ENCODE results near the gene AK4. TPM values are rescaled to one million over a fixed set of nuclear protein-coding genes. Genes with fewer than 3 reads are reported as not detected.
"Not testable (repeated sequence)": the region's sequence is repeated elsewhere in the genome, so short reads cannot be mapped to it uniquely, and the experiment has no call there.

Gene AK4
- total RNA-seq, 1 donor from 2014 or later = 39.7 TPM

DNA sequence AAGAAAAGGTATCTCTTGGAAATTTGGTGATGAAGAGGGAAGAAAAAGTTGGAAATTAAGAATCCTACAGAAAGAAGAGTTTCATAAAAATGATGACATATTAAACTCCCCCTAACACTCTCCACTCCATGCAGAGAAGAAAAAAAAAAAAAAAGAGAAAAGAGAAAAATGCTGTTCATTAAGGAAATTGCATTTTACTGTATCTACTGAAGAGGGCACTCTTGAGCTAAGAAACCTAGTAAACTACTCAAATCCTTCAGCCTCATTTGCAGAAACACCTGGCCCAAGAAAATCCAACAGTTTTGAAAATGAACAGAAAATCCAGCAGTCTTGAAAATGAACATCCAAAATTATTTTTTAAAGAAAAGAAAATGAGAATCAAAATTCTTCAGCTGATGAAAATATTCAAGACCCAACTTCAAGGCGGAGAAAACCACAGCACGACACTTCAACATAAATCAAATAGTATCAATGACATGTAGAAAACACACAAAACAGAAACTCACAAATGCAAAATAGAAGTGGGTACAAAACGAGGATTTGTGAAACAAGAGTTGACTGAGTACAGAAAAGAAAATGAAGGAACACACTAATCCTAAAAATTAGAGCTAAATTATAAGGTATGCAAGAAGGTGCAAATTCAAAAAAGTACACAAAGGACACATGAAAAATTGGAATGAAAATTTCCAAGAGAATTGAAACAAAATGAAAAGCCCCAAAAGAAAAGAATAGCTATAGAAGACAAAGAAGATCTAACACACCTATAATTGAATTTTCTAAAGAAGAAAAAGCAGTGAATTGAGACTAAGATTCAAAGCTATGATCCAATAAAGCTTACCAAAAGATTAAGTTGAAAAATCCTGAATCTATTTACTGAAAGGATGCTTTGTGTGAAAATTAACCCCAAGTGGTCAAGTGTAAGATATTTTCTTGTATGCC is 88.1 kb downstream of the AK4 start:
- H3K27me3 Mint-ChIP-seq (ENCODE audit: unreplicated experiment) = no peaks in the 10 kb centered on the region
- no peaks in the 10 kb centered on the region for H3K36me3 Mint-ChIP-seq (ENCODE audit: low read depth, unreplicated experiment)
- no peak overlapping the region for H3K27ac Mint-ChIP-seq (ENCODE audit: unreplicated experiment)
- no peaks in the 10 kb centered on the region for H3K4me1 Mint-ChIP-seq (ENCODE audit: unreplicated experiment)
- no peaks in the 10 kb centered on the region for H3K9me3 Mint-ChIP-seq (ENCODE audit: unreplicated experiment)
- H3K4me3 Mint-ChIP-seq (ENCODE audit: unreplicated experiment) = no peak overlapping the region
- TF ChIP-seq, protein P1, sequence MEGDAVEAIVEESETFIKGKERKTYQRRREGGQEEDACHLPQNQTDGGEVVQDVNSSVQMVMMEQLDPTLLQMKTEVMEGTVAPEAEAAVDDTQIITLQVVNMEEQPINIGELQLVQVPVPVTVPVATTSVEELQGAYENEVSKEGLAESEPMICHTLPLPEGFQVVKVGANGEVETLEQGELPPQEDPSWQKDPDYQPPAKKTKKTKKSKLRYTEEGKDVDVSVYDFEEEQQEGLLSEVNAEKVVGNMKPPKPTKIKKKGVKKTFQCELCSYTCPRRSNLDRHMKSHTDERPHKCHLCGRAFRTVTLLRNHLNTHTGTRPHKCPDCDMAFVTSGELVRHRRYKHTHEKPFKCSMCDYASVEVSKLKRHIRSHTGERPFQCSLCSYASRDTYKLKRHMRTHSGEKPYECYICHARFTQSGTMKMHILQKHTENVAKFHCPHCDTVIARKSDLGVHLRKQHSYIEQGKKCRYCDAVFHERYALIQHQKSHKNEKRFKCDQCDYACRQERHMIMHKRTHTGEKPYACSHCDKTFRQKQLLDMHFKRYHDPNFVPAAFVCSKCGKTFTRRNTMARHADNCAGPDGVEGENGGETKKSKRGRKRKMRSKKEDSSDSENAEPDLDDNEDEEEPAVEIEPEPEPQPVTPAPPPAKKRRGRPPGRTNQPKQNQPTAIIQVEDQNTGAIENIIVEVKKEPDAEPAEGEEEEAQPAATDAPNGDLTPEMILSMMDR (IDR thresholded peaks at IDR 0.05; ENCODE audit: unreplicated experiment) = peak; percentile 71
- DNase-seq (ENCODE audit: low spot score) = no peak

DNA sequence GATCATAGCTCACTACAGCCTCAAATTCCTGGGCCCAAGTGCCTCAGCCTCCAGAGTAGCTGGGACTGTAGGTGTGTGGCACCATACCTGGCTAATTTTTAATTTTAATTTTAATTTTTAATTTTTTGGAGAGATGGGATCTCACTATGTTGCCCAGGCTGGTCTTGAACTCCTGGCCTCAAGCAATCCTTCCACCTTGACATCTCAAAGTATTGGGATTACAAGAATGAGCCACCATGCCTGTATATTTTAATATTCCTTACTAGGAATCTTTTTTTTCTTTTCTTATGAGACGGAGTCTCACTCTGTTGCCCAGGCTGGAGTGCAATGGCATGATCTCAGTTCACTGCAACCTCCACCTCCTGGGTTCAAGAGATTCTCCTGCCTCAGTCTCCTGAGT is 89.1 kb downstream of the AK4 start:
- not testable (repeated sequence) for H3K27ac Mint-ChIP-seq (ENCODE audit: unreplicated experiment); H3K27me3 Mint-ChIP-seq (ENCODE audit: unreplicated experiment); DNase-seq (ENCODE audit: low spot score); H3K9me3 Mint-ChIP-seq (ENCODE audit: unreplicated experiment); H3K36me3 Mint-ChIP-seq (ENCODE audit: low read depth, unreplicated experiment); H3K4me3 Mint-ChIP-seq (ENCODE audit: unreplicated experiment); H3K4me1 Mint-ChIP-seq (ENCODE audit: unreplicated experiment)

DNA sequence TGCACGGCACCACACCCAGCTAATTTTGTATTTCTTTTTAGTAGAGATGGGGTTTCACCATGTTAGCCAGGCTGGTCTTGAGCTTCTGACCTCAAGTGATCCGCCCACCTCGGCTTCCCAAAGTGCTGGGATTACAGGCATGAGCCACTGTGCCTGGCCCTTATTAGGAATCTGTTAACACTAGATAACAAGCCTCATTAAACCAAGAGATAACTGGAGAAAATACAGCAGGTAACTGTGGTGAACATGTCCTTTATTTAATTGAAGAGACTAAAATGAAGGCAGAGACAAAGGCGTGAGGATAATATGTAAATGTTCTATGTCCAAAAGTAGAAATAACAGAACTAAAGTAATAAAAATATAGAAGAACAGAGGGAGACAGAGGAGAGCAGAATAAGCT is 89.5 kb downstream of the AK4 start:
- DNase-seq (ENCODE audit: low spot score) = no peak
- Mint-ChIP-seq H3K27me3 (ENCODE audit: unreplicated experiment) (no peaks in the 10 kb centered on the region), H3K36me3 (ENCODE audit: low read depth, unreplicated experiment) (no peaks in the 10 kb centered on the region), H3K9me3 (ENCODE audit: unreplicated experiment) (no peaks in the 10 kb centered on the region), H3K4me3 (ENCODE audit: unreplicated experiment) (no peak overlapping the region), H3K27ac (ENCODE audit: unreplicated experiment) (no peak overlapping the region), H3K4me1 (ENCODE audit: unreplicated experiment) (no peaks in the 10 kb centered on the region)
- TF ChIP-seq, protein P1 (IDR thresholded peaks at IDR 0.05; ENCODE audit: unreplicated experiment) = no peak

DNA sequence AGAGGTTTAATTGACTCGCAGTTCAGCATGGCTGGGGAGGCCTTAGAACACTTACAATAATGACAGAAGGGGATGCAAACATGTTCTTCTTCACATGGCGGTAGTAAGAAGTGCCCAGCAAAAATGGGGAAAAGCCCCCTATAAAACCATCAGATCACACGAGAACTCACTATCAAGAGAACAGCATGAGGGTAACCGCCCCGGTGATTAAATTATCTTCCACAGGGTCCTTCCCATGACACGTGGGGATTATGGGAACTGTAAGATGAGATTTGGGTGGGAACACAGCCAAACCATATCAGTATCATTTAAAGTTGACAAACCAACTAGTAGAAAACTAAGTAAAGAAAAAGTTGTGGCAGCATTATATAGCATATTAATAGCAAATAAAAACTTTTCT is 90.0 kb downstream of the AK4 start:
- Mint-ChIP-seq H3K36me3 (ENCODE audit: low read depth, unreplicated experiment) (no peaks in the 10 kb centered on the region), H3K9me3 (ENCODE audit: unreplicated experiment) (no peaks in the 10 kb centered on the region), H3K4me3 (ENCODE audit: unreplicated experiment) (no peak overlapping the region), H3K27ac (ENCODE audit: unreplicated experiment) (no peak overlapping the region), H3K4me1 (ENCODE audit: unreplicated experiment) (no peaks in the 10 kb centered on the region), H3K27me3 (ENCODE audit: unreplicated experiment) (no peaks in the 10 kb centered on the region)
- DNase-seq (ENCODE audit: low spot score) = no peak
- TF ChIP-seq, protein P1 (IDR thresholded peaks at IDR 0.05; ENCODE audit: unreplicated experiment) = no peak

DNA sequence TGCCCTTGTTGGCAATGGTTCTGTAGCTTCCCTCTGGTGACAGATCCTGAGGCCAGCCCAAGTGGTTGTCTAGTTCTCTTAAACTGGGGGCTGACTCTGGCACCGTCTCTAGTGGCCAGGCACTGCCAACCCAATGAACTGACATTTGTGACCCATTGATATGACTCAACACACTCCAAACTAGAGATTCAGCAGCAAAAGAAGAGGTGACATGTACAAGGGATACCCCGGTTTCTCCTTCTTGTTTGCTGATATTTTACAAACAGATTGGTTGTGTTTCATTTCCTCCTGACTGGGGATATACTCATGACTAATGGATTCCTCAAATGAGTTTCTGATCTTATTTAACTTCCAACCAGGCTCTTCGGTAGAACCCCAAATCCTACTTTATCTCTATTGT is 95.5 kb downstream of the AK4 start:
- no peak overlapping the region for H3K27ac Mint-ChIP-seq (ENCODE audit: unreplicated experiment)
- DNase-seq (ENCODE audit: low spot score) = no peak
- H3K4me1 Mint-ChIP-seq (ENCODE audit: unreplicated experiment) = no peaks in the 10 kb centered on the region
- H3K9me3 Mint-ChIP-seq (ENCODE audit: unreplicated experiment) = no peaks in the 10 kb centered on the region
- no peaks in the 10 kb centered on the region for H3K36me3 Mint-ChIP-seq (ENCODE audit: low read depth, unreplicated experiment)
- TF ChIP-seq, protein P1 (IDR thresholded peaks at IDR 0.05; ENCODE audit: unreplicated experiment) = no peak
- H3K4me3 Mint-ChIP-seq (ENCODE audit: unreplicated experiment) = no peak overlapping the region
- no peaks in the 10 kb centered on the region for H3K27me3 Mint-ChIP-seq (ENCODE audit: unreplicated experiment)

All from endothelial cell (in vitro differentiated cells).